GM19463 (cell line): ENCODE data around the gene PRG3.
"Not testable (repeated sequence)": the region's sequence is repeated elsewhere in the genome, so short reads cannot be mapped to it uniquely, and the experiment has no call there.

ENCODE experiments used
- ATAC-seq: cut with Tn5 transposase; IDR thresholded peaks from one replicate; pipeline ENCODE4 v1.9.1; 2021; ENCODE audit warnings: mild to moderate bottlenecking, moderate library complexity; ENCODE audit not compliant: unreplicated experiment

Gene PRG3

GRCh38 chr11:57341250-57341808 lies 39.6 kb downstream of the PRG3 start:
- ATAC-seq, result no peak

DNA sequence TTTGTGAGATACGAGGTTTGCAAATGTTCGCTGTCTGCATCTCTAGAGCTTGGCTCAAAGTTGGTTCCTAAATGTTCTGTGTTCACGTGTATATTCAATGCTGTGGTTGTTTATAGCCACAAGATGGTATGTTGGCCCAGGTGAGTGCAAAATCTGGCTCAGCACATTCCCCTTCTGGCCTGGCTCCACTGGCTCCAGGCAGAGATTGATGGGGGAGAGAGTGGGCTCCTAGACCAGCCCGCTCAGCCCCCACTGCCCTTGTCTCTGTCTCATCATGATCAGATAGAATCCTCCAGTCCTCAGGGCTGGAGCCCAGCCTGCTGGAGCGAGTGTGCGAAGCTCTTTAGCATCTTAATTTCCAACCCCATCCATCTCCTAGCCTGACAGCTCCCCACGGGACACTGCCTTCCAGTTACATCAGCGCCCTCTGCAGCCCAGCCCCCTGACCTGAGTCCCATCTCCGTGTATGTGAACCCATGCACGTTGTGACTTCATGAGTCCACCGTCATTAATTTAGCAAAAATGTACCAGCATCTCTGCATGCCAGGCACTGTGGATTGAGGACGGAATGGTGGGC lies 40.8 kb downstream of the PRG3 start:
- ATAC-seq, result no peak

DNA sequence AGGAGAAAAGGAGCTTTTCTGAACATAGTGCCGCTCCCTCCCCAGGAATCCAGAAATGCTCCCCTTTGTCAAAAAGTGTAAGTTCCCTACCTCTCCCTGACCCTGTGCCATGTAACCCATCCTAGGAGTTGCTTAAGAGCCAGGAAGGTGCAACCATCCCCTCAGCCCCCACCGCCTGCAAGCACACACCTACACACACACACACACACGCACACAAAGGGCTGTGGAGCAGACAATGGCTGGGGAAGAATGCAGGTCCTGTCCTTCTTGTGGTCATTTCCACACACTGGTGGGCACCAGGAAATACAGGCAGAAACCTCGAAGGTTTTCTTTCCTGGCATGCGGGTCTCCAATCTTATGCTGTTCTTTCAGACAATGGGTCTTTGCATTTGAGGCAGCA lies 41.6 kb downstream of the PRG3 start:
- ATAC-seq, result no peak

DNA sequence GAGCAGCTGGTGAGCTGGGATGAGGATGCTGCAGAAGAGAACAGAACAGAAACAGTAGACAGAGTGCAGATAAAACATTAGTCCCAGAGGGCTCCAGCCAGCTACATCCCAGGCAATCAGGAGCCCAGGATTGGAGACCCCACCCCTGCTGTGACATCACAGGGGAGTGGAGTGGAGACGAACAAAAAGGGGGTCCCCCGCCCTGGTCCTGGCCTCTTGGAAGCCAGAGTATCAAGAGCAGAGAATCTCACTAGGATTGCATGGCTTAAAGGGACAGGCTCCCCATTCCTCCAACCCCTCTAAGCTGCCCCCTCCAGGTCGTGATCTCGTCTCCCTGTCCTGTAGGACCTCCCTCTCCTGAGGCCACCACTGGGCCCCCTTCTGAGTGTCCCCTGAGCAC lies 42.8 kb downstream of the PRG3 start, which contains the start of gene P2RX3:
P2RX3 (plus strand) TSS at position 211 of the 400 bp plus-strand sequence. CDS start 199 bp downstream, outside the sequence.
- ATAC-seq, result no peak

- not testable (repeated sequence) for ATAC-seq
Measured at GRCh38 chr11:57336856-57337255, 44.1 kb downstream of the PRG3 start.

GRCh38 chr11:57336111-57336666 lies 44.8 kb downstream of the PRG3 start:
- ATAC-seq, result no peak

- ATAC-seq, result peak; percentile 99
Measured at GRCh38 chr11:57335343-57336110, 45.4 kb downstream of the PRG3 start, which contains the start of gene SSRP1. TSS of gene SSRP1 (minus strand) at chr11:57335892. CDS start at chr11:57335121, 771 bp downstream.

DNA sequence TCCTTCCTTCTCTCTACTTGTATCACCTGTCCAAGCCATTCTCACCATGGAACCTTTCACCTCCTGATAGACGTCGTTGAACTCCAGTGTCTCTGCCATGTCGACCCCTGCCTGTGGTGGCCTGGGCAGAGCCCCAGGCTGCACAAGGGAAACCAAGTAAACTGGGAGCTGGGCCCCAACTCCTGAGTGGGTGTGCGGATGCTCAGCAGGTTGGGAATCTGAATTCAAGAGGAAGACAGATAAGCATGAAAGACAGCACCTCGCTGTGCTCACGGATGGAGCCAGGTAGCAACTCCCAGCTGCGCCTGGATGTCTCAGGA lies 46.0 kb downstream of the PRG3 start:
- no peak for ATAC-seq

GRCh38 chr11:57332694-57333440 lies 48.1 kb downstream of the PRG3 start:
- no peak for ATAC-seq

GRCh38 chr11:57331720-57332119 lies 49.2 kb downstream of the PRG3 start:
- no peak for ATAC-seq

DNA sequence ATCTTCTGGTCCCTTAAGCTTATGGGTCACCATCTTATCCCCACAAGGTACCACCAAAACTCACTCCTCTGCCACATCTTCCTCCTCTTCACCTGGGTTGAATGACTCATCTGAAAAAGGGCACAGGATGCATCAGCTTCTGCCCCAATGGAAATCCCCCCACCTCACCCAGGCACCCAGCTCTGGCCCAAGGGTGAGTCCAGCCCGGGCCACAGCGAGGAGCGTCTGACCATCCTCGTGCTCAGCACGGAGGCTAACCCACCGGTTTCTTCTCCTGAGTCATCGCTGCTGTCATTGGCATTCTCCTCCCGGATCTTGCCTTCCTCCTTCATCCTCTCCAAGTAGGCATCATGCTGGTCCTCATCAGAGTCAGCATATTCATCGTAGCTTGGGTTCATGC lies 50.9 kb downstream of the PRG3 start:
- peak; percentile 19 for ATAC-seq

DNA sequence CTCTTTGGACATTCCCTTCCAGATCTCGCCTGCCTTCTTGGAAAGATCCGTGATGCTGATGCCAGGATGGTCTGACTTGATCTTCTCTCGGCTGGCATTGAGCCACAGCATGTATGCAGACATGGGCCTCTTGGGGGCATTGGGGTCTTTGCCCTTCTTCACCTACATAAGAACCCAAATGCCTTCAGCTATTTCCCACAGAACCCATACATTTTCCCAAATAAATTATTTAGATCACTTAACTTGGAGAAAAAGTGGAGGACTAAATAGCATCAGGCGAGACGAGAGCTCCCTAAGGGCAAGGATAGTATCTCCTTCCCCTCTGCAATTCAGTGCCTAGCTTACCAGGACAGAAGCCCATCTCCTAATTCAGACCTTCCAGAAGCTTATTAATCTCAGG lies 53.2 kb downstream of the PRG3 start:
- no peak for ATAC-seq
